GM21381 (cell line): ENCODE measurements around the gene AGAP3.
A peak's percentile ranks its signal among the peaks of the same experiment; 100 is the strongest.

Experiments
- ATAC-seq: cut with Tn5 transposase; IDR thresholded peaks from one replicate; pipeline ENCODE4 v1.9.1; 2021; ENCODE audit warnings: mild to moderate bottlenecking, moderate library complexity; ENCODE audit not compliant: unreplicated experiment

The AGAP3 gene

DNA sequence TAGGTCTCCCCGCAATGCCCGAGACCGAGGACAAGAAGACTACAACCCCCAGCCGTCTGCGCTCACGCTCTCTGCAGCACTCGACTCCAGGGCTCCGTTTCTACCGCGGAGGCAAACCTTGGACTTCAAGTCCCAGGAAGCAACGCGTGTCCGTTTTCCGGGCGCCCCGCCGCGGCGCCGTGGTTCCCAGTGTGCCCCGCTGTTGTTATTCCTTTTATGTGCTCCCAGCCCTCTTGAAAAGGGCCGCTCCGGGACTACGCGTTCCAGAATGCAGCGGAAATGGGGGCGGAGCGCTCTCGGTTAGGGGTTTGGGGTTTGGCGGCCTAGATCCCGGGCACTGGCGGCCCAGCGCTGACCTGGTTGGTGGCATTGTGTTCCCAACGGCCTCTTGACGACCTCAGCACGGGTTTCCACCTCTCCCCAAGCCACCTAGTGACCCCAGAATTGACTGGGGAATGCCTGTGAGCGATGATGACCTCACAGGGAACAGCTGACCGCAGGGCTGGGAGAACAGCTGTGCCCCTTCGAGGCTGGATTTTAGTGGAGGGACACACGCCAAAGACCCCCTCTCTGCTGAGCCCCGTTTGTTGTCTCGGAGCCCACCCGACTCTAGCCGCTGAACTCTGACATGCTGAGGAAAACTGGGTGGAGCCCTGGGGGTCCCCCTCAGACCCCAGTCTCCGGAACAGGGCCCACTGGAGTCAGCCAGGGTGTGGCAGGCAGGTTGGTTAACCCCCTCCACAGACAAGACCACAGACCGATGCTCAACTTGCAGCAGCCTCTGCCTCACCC lies 28.1 kb upstream of the AGAP3 start:
- peak; percentile 82 for ATAC-seq

GRCh38 chr7:151058781-151059366 lies 27.4 kb upstream of the AGAP3 start:
- no peak for ATAC-seq

GRCh38 chr7:151059367-151060112 lies 26.7 kb upstream of the AGAP3 start, which contains the start of gene SLC4A2:
SLC4A2 (plus strand) TSS chr7:151059589; CDS start chr7:151061988, 2,399 bp downstream.
- peak; percentile 43 for ATAC-seq

GRCh38 chr7:151060113-151060415 lies 26.2 kb upstream of the AGAP3 start:
- no peak for ATAC-seq

GRCh38 chr7:151060416-151061212 lies 25.7 kb upstream of the AGAP3 start:
- ATAC-seq: no peak

DNA sequence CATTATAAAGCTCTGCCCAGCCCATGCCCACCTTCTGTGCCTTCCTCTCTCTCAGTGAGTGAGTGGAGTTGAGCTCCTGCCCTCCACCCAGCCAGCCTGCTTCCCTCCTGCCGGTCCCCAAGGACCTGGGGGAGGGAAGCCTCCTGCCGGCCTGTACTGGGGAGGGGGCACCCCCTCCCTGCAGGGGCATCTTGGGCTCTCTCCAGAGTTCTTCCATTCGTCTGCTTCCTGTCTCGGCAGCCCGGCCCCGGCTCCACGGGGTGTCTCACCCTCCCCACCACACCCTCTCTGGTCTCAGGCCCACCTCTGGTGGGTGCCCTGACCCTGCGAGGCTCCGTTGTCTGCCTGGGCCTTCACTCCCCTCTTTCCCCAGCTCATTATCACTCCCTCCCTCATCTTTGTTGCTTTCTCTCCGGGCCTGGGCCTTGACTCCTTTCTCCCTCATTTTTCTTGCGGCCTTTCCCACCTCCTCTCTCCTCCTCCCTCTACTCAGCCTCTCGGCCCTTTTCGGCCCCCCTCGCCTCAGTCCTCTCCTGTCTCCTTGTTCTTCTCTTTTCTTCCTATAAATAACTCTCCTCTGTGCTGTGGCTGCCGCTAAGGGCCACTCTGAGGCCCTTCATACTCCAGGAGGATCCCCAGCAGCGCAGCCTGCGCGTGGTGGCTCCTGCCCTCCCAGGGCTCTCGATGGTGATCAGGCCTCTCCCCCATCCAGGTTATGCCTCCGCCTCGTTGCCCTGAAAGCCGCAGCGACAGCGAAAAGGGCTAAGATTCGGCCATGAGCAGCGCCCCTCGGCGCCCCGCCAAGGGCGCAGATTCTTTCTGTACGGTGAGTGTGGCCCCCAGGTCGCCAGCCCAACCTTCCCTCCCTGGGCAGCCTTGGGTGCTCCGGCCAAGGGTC lies 24.8 kb upstream of the AGAP3 start:
- ATAC-seq: no peak

DNA sequence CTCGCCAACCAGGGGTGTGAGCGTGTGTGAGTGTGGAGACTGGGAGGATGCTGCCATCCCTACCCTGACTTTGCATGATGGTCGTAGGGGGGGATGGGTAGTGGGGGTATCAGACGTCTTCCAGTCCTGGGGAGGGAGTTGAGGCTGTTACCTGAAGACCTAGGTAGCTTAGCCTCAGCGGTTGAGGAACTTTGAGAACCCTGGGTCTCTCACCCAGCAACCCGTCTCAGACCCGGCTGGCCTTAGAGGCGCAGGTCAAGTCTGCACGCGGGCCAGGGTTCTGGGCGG lies 24.2 kb upstream of the AGAP3 start:
- no peak for ATAC-seq

DNA sequence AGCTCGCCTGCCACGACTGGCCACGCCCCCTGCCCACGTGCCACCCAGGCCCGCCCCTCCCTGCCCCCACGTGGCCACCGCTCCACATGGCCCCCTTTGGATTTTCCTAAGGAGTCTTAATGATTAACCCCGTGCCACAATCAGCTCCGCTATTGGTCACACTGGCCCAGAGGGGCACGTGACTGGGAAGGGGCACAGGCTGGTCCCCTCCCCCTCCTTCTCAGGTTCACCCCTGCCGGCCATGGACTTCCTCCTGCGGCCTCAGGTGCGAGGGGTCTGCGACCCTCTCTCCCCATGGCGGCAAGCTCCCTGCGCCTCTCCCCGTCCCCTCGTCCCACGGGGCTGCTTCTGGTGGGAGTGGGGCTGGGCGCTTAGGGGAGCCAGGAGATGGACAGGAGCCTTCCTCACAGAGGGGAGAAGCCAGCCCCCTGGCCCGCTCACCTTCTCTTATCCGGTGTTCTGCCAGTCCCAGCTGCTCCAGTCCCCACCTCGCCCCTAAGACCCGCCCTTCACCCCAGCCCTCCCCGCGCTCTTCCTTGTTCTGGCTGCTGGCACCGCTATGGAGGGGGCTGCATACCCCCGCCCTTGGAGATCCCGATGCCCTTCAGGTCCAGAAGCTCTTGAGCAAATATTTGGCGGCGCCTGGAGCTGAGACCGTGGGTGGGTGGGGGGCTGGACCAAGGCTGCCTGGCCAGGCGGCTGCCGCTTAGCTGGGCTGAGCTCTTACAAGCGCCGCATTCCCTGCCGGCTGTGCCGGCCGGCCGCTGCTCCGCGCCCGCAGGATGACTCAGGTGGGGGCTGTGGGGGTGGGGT lies 23.7 kb upstream of the AGAP3 start:
- no peak for ATAC-seq

DNA sequence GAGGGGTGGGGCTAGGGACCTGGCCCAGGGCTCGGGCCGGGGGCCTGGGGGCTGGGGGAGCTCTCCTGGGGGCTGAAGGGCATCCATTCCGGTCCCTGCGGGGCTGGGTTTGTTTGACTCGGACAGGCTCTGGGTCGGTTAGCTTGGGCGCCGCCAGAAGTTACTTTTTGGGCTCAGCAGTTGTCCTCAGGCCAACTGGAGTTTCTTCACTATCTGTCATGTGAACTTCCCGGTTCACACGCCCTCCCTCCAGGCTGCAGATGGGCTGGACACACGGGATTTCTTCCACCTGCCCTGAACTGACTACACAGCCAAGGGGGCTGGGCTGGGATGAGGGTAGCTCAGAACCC lies 23.1 kb upstream of the AGAP3 start:
- no peak for ATAC-seq

DNA sequence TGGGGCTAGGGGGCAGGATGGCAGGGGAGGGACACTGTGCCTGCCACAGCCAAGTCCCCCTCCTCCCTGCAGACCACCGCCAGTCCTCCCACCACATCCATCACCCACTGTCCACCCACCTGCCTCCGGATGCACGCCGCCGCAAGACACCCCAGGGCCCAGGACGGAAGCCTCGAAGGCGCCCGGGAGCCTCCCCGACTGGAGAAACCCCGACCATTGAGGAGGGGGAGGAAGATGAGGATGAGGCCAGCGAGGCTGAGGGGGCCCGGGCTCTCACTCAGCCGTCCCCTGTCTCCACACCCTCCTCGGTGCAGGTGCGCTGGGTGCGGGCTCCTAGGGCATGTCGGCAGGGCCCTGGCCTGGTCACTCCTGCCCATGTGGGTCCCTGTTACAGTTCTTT lies 21.8 kb upstream of the AGAP3 start:
- no peak for ATAC-seq

GRCh38 chr7:151064993-151065392 lies 21.3 kb upstream of the AGAP3 start:
- ATAC-seq: no peak

DNA sequence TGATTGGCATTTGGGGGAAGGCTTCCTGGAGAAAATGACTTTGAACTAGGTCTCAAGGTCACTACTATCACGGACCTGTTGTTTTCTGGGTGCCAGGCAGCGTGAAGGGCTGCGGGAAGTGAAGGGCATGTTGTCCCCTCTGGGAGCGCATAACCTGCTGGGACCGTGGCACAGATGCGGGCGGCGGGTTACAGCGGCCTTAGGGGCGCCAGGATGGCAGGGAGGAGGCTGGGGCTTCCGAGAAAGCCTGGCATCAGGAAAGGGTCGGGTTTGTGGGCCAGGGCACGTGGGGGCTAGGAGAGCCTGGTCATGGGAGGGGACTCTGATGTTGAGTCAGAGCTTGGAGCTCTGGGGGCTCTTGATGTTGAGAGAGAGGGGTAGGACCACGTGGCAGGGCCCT lies 20.8 kb upstream of the AGAP3 start:
- no peak for ATAC-seq

GRCh38 chr7:151066273-151066974 lies 19.9 kb upstream of the AGAP3 start:
- ATAC-seq: no peak

GRCh38 chr7:151068069-151068773 lies 18.1 kb upstream of the AGAP3 start:
- no peak for ATAC-seq

DNA sequence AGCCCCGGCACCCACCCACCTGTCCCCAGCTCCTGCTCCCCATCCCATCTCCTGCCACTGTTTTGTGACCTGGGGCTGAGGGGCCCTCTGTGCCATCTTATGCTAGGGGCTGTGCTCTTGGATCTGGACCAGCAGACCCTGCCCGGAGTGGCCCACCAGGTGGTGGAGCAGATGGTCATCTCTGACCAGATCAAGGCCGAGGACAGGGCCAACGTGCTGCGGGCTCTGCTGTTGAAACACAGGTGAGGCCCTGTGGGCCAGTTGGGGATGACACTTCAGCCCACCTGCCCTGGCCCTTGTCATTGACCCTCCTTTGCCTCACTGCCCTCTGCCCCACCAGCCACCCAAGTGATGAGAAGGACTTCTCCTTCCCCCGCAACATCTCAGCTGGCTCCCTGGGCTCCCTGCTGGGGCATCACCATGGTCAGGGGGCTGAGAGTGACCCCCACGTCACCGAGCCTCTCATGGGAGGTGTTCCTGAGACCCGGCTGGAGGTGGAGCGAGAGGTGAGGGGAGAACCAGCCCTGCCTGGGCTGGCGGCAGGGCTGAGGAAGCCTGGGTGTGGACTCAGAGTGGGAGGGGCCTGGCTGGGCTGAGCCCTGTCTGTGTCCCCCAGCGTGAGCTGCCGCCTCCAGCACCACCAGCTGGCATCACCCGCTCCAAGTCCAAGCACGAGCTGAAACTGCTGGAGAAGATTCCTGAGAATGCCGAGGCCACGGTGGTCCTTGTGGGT lies 16.3 kb upstream of the AGAP3 start:
- ATAC-seq: no peak

- no peak for ATAC-seq
Observed at GRCh38 chr7:151070574-151070960, 15.7 kb upstream of the AGAP3 start.

GRCh38 chr7:151071032-151071866 lies 15.0 kb upstream of the AGAP3 start:
- ATAC-seq: no peak
